Endodermal cell (in vitro differentiated cells): ENCODE measurements around the gene HEBP1. TPM values are rescaled to one million over a fixed set of nuclear protein-coding genes. Genes with fewer than 3 reads are reported as not detected.

Source experiments
- DNase-seq: peaks from one replicate; pipeline ENCODE4 v3.0.0-alpha.2; 2017
- H3K27ac ChIP-seq: 2 replicates; pipeline ENCODE4 v1.5.1; 2013; ENCODE audit warnings: mild to moderate bottlenecking, low read depth, low read length, moderate library complexity
- H3K27me3 ChIP-seq: 2 replicates; pipeline ENCODE4 v1.6.1; 2013; ENCODE audit warnings: mild to moderate bottlenecking, low read length, moderate library complexity; ENCODE audit not compliant: insufficient read depth, control insufficient read depth, poor library complexity, severe bottlenecking
- H3K36me3 ChIP-seq: 2 replicates; pipeline ENCODE4 v1.7.0; 2013; ENCODE audit warnings: mild to moderate bottlenecking, low read length, moderate library complexity; ENCODE audit not compliant: control insufficient read depth, insufficient read depth
- H3K4me1 ChIP-seq: one replicate; pipeline ENCODE4 v1.7.0; 2013; ENCODE audit warnings: low read length; ENCODE audit not compliant: control insufficient read depth, insufficient read depth
- H3K4me3 ChIP-seq: 2 replicates; pipeline ENCODE4 v1.5.1; 2013; ENCODE audit warnings: mild to moderate bottlenecking, low read length, moderate library complexity
- H3K9ac ChIP-seq: 2 replicates; pipeline ENCODE4 v1.6.1; 2013; ENCODE audit warnings: mild to moderate bottlenecking, low read length, moderate library complexity; ENCODE audit not compliant: poor library complexity, severe bottlenecking; ENCODE audit errors: extremely low read depth
- H3K9me3 ChIP-seq: 2 replicates; pipeline ENCODE4 v1.6.1; 2013; ENCODE audit warnings: mild to moderate bottlenecking, low read length, moderate library complexity; ENCODE audit not compliant: control insufficient read depth
- H3K27ac Mint-ChIP-seq: 2 replicates; pipeline ENCODE4 v1.8.0; 2020; ENCODE audit warnings: mixed read lengths
- H3K27me3 Mint-ChIP-seq: 2 replicates; pipeline ENCODE4 v1.8.0; 2021; ENCODE audit warnings: mild to moderate bottlenecking, mixed read lengths; ENCODE audit not compliant: insufficient read depth
- H3K36me3 Mint-ChIP-seq: 2 replicates; pipeline ENCODE4 v1.8.0; 2020; ENCODE audit warnings: low read depth, mixed read lengths
- H3K4me1 Mint-ChIP-seq: 2 replicates; pipeline ENCODE4 v1.8.0; 2020; ENCODE audit warnings: mixed read lengths
- H3K4me3 Mint-ChIP-seq: 2 replicates; pipeline ENCODE4 v1.8.0; 2020; ENCODE audit warnings: mild to moderate bottlenecking, moderate library complexity, mixed read lengths
- H3K9me3 Mint-ChIP-seq: 2 replicates; pipeline ENCODE4 v1.8.0; 2020; ENCODE audit warnings: mild to moderate bottlenecking, mixed read lengths
- WGBS, 2 experiments: methylation state at CpG; one replicate each; pipeline versions ENCODE4 v1.1.5 to v1.1.7; 2013; ENCODE audit warnings: missing lambda C conversion rate in 2 of 2, mixed read lengths in 1 of 2; ENCODE audit not compliant: insufficient coverage in 1 of 2, insufficient read length in 1 of 2; 5-methylcytosine and 5-hydroxymethylcytosine counted together
- total RNA-seq, 2 donors: library from RNA; stranded (reverse); fragmentation: NEBNext Ultra II Directional in 1 of 2; extraction: Animal tissue kit (Norgen Biotek cat#: 25700) in 1 of 2; gene quantifications; 2 replicates in 1 of 2; 3 replicates in 1 of 2; pipeline ENCODE4 v1.2.1, GENCODE V29; 2021
- TF ChIP-seq, protein P1 (sequence below): fragments of 200-600 bp; sonication (generic); conservative IDR thresholded peaks from 2 replicates; pipeline ENCODE4 v1.5.0; 2021; ENCODE audit warnings: antibody characterized with exemption, mild to moderate bottlenecking

HEBP1 gene
- total RNA-seq, 2 donors from 2014 or later: 27.4 to 29.1 TPM

DNA sequence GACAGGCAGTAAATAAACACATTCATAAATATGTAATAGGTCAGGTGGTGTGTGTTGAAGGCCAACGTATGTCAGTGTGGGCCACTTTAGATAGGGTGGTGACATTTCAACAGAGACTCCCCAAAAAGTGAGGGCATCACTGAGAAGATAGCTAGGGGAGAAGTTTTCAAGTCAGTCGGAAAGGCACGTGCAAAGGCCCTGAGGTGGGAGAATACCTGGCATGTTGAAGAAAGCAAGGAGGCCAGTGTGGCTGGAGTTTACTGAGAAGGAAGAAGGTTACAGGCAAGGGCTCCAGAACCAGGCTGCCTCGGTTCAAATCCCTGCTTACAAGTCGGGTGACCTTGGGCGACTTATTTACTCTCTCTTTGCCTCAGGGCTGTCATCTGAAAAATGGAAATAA is 11.0 kb upstream of the HEBP1 start:
- Histone ChIP-seq H3K4me1 (no peaks in the 10 kb centered on the region), H3K27me3 (peaks cover 6% of the 10 kb centered on the region), H3K9me3 (no peaks in the 10 kb centered on the region), H3K27ac (no peak overlapping the region), H3K4me3 (no peak overlapping the region), H3K36me3 (no peaks in the 10 kb centered on the region), H3K9ac (no peak overlapping the region)
- no peaks in the 10 kb centered on the region for H3K9me3 Mint-ChIP-seq
- H3K27me3 Mint-ChIP-seq: peaks cover 6% of the 10 kb centered on the region
- H3K4me3 Mint-ChIP-seq: no peak overlapping the region
- H3K4me1 Mint-ChIP-seq: no peaks in the 10 kb centered on the region
- H3K36me3 Mint-ChIP-seq: no peaks in the 10 kb centered on the region
- 92 to 100% methylated on average over 4 to 6 of the region's 6 CpGs for WGBS, 2 experiments
- no peak overlapping the region for H3K27ac Mint-ChIP-seq
- DNase-seq: no peak
- TF ChIP-seq, protein P1, sequence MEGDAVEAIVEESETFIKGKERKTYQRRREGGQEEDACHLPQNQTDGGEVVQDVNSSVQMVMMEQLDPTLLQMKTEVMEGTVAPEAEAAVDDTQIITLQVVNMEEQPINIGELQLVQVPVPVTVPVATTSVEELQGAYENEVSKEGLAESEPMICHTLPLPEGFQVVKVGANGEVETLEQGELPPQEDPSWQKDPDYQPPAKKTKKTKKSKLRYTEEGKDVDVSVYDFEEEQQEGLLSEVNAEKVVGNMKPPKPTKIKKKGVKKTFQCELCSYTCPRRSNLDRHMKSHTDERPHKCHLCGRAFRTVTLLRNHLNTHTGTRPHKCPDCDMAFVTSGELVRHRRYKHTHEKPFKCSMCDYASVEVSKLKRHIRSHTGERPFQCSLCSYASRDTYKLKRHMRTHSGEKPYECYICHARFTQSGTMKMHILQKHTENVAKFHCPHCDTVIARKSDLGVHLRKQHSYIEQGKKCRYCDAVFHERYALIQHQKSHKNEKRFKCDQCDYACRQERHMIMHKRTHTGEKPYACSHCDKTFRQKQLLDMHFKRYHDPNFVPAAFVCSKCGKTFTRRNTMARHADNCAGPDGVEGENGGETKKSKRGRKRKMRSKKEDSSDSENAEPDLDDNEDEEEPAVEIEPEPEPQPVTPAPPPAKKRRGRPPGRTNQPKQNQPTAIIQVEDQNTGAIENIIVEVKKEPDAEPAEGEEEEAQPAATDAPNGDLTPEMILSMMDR: no peak

DNA sequence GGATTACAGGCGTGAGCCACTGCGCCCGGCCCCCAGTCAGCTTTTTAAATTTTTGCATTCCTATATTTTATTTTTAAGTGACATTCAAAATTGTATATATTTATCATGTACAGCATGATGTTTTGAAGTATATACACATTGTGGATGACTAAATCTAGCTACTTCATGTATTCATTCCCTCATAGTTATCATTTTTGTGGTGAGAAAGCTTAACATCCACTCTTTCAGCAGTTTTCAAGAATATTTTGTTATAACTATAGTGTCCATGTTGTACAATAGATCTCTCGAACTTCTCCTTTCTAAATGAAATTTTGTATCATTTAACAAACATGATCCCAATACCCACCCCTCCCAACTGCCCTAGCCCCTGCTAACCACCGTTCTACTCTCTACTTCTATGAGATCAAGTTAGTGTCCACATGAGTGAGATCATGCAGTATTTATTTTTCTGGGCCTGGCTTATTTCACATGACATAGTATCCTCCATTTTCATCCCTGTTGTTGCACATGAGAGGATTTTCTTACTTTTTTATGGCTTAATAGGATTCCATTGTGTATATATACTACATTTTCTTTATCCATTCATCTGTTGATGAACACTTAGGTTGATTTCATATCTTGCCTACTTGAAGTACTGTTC is 8.8 kb upstream of the HEBP1 start:
- Histone ChIP-seq H3K4me3 (no peak overlapping the region), H3K27me3 (peaks cover 10% of the 10 kb centered on the region), H3K27ac (no peak overlapping the region), H3K9me3 (no peaks in the 10 kb centered on the region), H3K36me3 (no peaks in the 10 kb centered on the region), H3K9ac (no peak overlapping the region), H3K4me1 (no peaks in the 10 kb centered on the region)
- H3K9me3 Mint-ChIP-seq: no peaks in the 10 kb centered on the region
- no peak for DNase-seq
- H3K36me3 Mint-ChIP-seq: no peaks in the 10 kb centered on the region
- peaks cover 1% of the 10 kb centered on the region for H3K4me1 Mint-ChIP-seq
- TF ChIP-seq, protein P1: no peak
- H3K4me3 Mint-ChIP-seq: no peak overlapping the region
- no peak overlapping the region for H3K27ac Mint-ChIP-seq
- peaks cover 19% of the 10 kb centered on the region for H3K27me3 Mint-ChIP-seq
- 80% methylated on average over 5 of the region's 5 CpGs; no CpG with 5 or more reads in 1 of the 2 experiments for WGBS, 2 experiments

DNA sequence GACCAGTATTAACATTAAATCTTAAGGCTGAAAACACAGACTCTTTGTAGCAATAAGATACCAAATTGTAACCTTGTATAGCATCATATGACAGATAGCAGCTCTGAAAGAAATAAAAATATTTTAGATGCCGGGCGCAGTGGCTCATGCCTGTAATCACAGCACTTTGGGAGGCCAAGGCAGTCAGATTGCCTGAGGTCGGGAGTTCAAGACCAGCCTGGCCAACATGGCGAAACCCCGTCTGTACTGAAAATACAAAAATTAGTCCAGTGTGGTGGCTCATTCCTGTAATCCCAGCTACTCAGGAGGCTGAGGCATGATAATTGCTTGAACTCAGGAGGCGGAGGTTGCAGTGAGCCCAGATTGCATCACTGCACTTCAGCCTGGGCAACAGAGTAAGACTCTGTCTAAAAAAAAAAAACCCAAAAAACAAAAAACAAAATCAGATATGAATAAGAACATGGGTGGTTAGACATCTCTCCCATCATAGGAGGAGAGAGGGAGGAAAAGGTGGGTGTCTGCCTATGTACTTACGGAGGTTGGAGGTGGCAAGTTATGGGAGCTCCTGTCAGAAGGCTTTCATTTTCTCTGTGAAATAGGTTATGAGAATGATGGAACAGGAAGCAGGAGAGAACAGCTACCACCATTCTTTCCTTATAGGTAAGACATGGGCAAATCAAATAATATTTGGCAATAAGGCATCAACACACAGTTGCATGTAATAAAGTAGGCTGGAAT is 7.6 kb upstream of the HEBP1 start:
- Mint-ChIP-seq H3K36me3 (no peaks in the 10 kb centered on the region), H3K9me3 (no peaks in the 10 kb centered on the region), H3K27ac (no peak overlapping the region), H3K4me1 (peaks cover 1% of the 10 kb centered on the region), H3K27me3 (peaks cover 28% of the 10 kb centered on the region), H3K4me3 (no peak overlapping the region)
- no peak overlapping the region for H3K4me3 ChIP-seq
- DNase-seq: no peak
- peaks cover 22% of the 10 kb centered on the region for H3K27me3 ChIP-seq
- H3K36me3 ChIP-seq: no peaks in the 10 kb centered on the region
- no peak overlapping the region for H3K27ac ChIP-seq
- TF ChIP-seq, protein P1: no peak
- H3K9me3 ChIP-seq: no peaks in the 10 kb centered on the region
- H3K4me1 ChIP-seq: no peaks in the 10 kb centered on the region
- 94 to 96% methylated on average over 7 of the region's 7 CpGs for WGBS, 2 experiments
- H3K9ac ChIP-seq: no peak overlapping the region
